ENCODE results near the gene MBOAT1. TPM values are rescaled to one million over a fixed set of nuclear protein-coding genes. Genes with fewer than 3 reads are reported as not detected.

Gene MBOAT1
- total RNA-seq, 2 donors from 2014 or later, result 4.6 to 10.1 TPM

DNA sequence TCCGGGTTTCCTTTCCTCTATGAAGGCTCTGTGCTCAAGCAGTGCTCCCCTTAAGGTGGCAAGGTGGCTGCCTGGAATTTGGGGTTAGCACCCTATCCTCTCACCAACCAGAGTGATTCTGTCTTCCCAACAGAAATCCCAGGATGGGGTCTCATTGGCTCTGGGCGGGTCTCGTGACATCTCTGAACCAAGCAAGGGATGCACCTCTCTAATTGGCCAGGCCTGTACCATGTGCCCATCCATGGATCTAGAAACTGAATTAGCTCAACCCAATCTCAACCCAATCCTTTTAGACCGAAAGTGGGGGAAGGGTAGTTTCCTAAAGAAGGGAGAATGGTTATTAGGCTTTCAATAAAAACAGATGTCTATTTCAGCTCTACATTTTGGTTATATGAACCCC, 17.6 kb upstream of the MBOAT1 start:
- no peak overlapping the region for H3K4me3 ChIP-seq
- TF ChIP-seq POLR2A (IDR thresholded peaks at IDR 0.05), result no peak
- TF ChIP-seq, protein P1, sequence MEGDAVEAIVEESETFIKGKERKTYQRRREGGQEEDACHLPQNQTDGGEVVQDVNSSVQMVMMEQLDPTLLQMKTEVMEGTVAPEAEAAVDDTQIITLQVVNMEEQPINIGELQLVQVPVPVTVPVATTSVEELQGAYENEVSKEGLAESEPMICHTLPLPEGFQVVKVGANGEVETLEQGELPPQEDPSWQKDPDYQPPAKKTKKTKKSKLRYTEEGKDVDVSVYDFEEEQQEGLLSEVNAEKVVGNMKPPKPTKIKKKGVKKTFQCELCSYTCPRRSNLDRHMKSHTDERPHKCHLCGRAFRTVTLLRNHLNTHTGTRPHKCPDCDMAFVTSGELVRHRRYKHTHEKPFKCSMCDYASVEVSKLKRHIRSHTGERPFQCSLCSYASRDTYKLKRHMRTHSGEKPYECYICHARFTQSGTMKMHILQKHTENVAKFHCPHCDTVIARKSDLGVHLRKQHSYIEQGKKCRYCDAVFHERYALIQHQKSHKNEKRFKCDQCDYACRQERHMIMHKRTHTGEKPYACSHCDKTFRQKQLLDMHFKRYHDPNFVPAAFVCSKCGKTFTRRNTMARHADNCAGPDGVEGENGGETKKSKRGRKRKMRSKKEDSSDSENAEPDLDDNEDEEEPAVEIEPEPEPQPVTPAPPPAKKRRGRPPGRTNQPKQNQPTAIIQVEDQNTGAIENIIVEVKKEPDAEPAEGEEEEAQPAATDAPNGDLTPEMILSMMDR (IDR thresholded peaks at IDR 0.05), result no peak
- no peaks in the 10 kb centered on the region for H3K36me3 ChIP-seq (replicated peaks in 1 of 2; ENCODE audit: insufficient read depth in 1 of 2, low read depth in 2 of 2)
- H3K27ac ChIP-seq, result no peak overlapping the region
- 91 to 93% methylated on average over 4 of the region's 4 CpGs for WGBS, 2 donors
- no peaks in the 10 kb centered on the region for H3K4me1 ChIP-seq
- no peaks in the 10 kb centered on the region for H3K27me3 ChIP-seq
- no peak for ATAC-seq
- intact Hi-C loops (cut with DNase I), result no loop called here
- no peak for DNase-seq
- no peaks in the 10 kb centered on the region for H3K9me3 ChIP-seq

DNA sequence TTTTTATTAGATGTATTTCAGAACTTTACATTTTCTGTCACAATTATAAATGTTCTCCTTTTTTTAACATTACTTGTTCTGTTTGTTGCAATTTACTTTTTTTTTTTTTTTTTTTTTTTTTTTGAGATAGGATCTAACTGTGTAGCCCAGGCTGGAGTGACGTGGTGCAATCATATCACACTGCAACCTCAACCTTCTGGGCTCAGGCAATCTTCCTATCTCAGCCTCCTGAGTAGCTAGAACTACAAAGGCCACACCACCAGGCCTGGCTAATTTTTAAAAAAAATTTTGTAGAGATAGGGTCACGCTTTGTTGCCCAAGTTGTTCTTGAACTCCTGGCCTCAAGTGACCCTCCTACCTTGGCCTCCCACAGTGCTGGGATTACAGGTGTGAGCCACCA, 15.1 kb upstream of the MBOAT1 start:
- no peaks in the 10 kb centered on the region for H3K4me1 ChIP-seq
- H3K36me3 ChIP-seq (replicated peaks in 1 of 2; ENCODE audit: insufficient read depth in 1 of 2, low read depth in 2 of 2), result no peaks in the 10 kb centered on the region
- TF ChIP-seq, protein P1 (IDR thresholded peaks at IDR 0.05), result no peak
- no peak for TF ChIP-seq POLR2A (IDR thresholded peaks at IDR 0.05)
- no peak overlapping the region for H3K27ac ChIP-seq
- intact Hi-C loops (cut with DNase I), result no loop called here
- DNase-seq, result no peak
- ATAC-seq, result no peak
- no peaks in the 10 kb centered on the region for H3K27me3 ChIP-seq
- 87% methylated on average over 2 of the region's 2 CpGs for WGBS, 2 donors
- H3K9me3 ChIP-seq, result no peaks in the 10 kb centered on the region
- no peak overlapping the region for H3K4me3 ChIP-seq

DNA sequence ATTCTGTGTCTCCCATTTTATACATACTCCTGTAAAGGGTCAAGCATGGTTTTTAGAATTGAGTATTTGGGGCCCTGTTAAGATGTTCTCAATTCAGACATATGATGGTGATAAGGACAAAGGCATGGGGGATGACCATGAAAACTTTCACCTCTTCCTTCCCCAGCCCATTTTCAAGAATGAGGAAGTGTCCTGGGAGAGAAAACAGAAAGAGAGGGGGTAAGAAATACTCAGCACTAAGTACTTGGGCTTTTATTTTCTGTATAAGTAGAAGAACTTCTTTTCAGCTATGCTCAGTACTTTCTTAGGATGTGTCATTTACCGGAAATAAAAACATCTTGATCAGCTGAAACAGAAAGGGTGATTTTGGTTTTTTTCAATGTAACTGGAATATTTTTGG, 10.9 kb upstream of the MBOAT1 start:
- ATAC-seq, result no peak
- no peak overlapping the region for H3K4me3 ChIP-seq
- WGBS, 2 donors, result 90 to 95% methylated on average over 1 of the region's 1 CpG
- no peak overlapping the region for H3K27ac ChIP-seq
- no peaks in the 10 kb centered on the region for H3K36me3 ChIP-seq (replicated peaks in 1 of 2; ENCODE audit: insufficient read depth in 1 of 2, low read depth in 2 of 2)
- H3K4me1 ChIP-seq, result no peaks in the 10 kb centered on the region
- DNase-seq, result no peak
- H3K9me3 ChIP-seq, result no peaks in the 10 kb centered on the region
- TF ChIP-seq, protein P1 (IDR thresholded peaks at IDR 0.05), result no peak
- no peak for TF ChIP-seq POLR2A (IDR thresholded peaks at IDR 0.05)
- intact Hi-C loops (cut with DNase I), result no loop called here
- H3K27me3 ChIP-seq, result no peaks in the 10 kb centered on the region

DNA sequence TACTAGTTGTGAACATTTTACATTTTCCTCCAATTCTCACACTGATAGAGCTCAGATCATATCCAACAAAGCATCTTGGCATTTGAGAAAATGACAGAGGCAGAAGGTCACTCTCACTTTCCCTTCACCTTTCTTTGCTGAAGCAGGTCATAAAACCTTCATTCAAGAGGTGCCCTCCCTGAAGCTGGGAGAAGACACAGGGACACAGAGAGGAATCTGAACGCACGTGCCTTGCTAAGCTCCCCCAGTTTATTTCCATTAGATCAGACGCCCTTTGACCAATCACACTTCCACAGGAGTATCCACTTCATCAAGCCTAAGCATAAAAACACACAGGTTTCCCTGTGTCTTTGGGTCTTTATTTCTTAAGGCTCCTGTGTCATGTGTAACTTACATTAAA, 9.2 kb upstream of the MBOAT1 start:
- WGBS, 2 donors, result 70 to 76% methylated on average over 3 of the region's 3 CpGs
- Histone ChIP-seq H3K36me3 (replicated peaks in 1 of 2; ENCODE audit: insufficient read depth in 1 of 2, low read depth in 2 of 2) (no peaks in the 10 kb centered on the region), H3K9me3 (no peaks in the 10 kb centered on the region), H3K27me3 (no peaks in the 10 kb centered on the region), H3K4me1 (no peaks in the 10 kb centered on the region), H3K27ac (no peak overlapping the region), H3K4me3 (no peak overlapping the region)
- TF ChIP-seq, protein P1 (IDR thresholded peaks at IDR 0.05), result no peak
- no peak for TF ChIP-seq POLR2A (IDR thresholded peaks at IDR 0.05)
- ATAC-seq, result no peak
- intact Hi-C loops (cut with DNase I), result no loop called here
- DNase-seq, result no peak

DNA sequence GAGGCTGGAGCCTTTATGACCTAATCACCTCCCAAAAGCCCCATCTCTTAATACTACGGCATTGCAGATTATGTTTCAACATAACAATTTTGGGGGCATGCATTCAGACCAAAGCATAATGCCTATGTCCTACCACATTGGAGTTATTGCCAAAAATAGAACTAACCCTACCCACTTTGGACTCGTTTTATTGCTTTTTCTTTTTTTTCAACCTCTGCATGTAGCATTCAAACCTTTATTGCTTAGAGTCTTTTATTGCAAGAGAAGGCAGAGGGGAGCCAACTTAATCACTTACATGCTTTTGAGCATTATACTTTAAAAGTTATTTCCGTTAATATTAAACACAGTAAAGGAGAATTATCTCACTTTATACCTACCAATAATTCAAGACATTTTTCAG, 8.1 kb upstream of the MBOAT1 start:
- TF ChIP-seq, protein P1 (IDR thresholded peaks at IDR 0.05), result no peak
- TF ChIP-seq POLR2A (IDR thresholded peaks at IDR 0.05), result no peak
- H3K36me3 ChIP-seq (replicated peaks in 1 of 2; ENCODE audit: insufficient read depth in 1 of 2, low read depth in 2 of 2), result no peaks in the 10 kb centered on the region
- WGBS, 2 donors, result 78 to 84% methylated on average over 3 of the region's 3 CpGs
- H3K4me3 ChIP-seq, result no peak overlapping the region
- DNase-seq (no peak), ATAC-seq (no peak)
- intact Hi-C loops (cut with DNase I), result no loop called here
- H3K9me3 ChIP-seq, result no peaks in the 10 kb centered on the region
- H3K27me3 ChIP-seq, result no peaks in the 10 kb centered on the region
- H3K27ac ChIP-seq, result no peak overlapping the region
- H3K4me1 ChIP-seq, result no peaks in the 10 kb centered on the region
